HG02678 (cell line): ENCODE results near the gene JPH3.

Source experiments
- ATAC-seq: cut with Tn5 transposase; IDR thresholded peaks from one replicate; pipeline ENCODE4 v1.9.1; 2021; ENCODE audit warnings: mild to moderate bottlenecking, moderate library complexity; ENCODE audit not compliant: unreplicated experiment

Gene JPH3

DNA sequence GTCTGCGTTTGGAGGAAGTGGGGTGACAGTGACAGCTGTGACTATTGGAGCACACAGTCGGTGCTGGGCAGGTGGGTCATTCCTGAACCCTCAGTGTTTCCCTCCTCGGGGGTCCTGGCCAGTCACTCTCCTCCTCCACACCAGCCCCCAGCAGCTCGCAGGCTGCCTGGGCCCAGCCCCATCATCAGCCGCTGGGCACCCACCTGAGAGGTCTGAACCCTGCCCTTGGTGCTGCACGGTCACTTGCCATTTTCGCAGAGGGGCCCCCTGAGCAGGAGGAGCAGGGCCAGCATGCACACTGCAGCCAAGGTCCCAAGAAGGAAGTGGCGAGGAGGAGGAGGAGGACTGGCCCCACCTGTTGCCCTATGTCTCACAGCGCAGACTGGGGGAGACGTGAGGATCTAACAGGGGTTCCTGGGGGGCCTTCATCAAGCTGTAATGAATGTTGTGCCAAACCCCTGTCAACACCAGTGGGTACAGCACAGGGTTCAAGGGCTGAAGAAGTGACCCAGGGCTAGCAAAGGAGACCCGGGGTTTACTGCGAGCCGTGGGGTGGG lies 23.0 kb downstream of the JPH3 start:
- ATAC-seq = no peak

DNA sequence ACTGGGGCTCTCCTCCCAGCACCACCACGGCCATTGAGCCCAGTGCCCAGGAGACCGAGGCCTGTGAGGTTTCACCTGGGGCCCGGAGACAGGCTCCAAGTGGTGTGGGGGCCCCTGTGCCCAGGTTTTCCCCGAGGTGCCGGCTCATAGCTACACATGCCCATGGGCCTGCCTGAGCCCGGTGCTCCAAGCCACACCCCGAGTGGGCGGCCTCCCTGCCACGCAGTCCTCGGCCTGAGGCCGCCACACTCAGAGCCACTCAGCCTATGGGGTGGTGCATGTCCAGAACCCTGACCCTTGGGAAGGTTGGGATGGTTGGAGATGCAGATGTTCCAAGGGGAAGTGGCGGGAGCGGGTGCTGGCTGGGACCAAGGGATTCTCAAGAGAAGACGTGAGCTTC lies 24.1 kb downstream of the JPH3 start:
- ATAC-seq = no peak

DNA sequence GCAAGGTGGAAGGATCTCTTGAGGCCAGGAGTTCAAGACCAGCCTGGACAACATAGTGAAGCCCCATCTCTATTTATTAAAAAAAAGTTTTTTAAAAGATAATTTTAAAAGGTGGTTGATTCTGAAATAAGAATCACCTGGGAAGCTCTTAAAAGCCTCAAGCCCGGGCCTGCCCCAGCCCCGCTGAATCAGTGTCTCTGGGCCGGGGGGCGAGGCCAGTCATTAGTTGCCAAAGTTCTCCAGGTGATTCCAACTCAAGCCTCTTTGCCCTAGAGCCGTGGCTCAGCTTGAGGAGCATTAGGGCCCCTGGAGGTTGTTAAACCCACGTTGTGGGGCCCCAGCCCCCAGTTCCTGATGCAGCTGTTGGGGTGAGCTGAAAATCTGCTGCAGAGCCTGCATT lies 24.6 kb downstream of the JPH3 start:
- ATAC-seq = no peak

DNA sequence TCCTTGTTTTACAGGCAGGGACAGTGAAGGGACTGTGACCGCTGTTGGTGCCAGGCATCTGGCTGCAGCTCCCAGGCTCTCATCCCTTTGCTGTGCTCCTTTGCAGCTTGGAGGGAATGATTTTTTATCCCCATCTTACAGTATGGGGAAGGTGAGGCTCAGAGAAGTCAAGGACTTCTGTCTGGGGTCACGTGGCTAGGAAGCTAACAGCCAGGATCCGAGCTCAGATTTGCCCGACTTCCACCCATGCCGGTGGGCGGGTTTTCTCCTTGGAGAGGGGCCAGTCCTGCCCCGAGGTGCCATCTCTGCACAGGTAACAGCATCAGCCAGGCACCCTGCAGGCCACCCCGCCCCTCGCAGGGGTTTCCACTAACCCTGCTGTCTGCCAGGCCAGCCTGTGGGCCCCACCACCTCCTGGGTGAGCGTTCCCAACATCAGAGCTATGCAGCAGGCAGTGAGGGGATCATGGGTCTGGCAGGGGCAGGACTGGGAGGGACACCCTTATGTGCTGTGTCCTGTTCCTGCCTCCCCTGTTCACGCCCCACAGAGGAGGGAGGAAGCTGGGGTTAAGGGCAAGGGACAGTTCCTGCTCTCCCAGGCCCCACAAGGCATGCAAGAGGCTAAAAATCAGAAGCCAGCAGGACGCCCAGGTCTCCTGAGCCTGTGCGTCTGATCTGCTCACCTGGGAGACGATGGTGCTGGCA lies 25.4 kb downstream of the JPH3 start:
- no peak for ATAC-seq

DNA sequence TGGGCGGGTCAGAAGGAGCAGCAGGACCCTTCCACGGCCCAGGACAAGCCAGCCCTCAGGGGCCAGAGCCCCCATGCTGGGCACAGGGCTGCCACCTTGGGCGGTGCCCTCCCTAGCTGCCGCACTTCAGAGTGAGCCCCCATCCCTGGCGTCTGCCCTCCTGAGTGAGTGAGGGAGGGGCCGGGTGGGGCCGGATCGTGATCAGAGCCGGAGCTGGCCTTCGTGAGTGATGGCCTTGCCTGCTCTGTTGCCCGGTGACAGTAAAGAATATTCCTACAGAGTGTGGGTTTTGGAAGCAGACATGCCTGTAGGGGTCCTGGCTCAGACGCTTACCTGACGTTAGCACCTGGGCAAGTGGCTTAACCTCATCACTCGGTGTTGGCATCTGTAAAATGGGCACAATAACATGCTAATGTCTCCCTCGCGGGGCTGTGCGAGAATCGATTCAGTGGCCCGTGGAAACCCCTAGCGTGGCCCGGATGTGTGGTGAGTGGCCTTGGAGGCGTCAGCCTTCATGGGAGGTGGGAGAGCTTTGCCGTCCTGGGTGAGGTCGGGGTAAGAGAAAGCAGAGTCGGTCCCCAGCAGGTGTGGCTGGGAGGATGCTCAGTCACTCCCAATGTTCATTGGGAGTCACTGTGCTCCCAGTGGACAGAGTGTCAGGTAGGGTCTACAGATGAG lies 26.1 kb downstream of the JPH3 start:
- ATAC-seq = no peak

DNA sequence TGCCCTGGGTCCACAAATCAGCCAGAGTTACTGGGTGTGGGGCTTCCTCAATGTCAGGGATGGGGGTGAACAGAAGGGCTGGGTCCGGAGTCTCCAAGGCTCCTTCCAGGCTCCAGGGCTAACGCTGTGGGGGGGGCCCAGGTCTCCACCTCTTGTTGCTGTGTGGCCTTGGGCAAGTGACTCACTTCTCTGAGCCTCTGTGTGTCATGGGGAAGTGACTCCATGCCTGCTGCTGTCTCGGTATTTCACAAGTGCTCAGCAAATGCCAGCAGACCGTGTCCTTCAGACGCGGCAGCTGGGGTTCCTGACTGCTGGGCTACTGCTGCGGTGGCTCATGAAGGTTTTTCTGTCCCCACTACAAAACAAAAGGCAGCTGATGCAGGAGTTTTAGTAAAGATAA lies 26.6 kb downstream of the JPH3 start:
- ATAC-seq = no peak

DNA sequence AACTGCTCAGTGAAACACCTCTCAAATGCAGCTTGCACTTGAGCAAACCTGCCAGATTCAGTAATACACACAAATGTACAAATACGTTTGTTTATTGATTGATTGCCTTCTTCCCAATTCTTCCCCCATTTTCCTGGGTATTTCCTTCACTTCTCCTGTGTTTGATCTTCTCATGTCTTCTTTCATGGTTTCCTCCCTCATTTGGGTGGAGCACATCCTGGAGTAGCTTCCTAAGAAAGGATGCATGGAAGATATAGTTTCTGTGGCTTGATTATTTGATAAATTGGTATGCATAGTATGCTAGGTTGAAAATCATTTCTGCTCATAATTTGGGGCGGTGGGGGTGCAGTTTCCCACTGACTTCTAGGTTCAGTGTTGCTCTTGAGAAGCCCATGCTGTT lies 28.8 kb downstream of the JPH3 start:
- ATAC-seq = no peak

DNA sequence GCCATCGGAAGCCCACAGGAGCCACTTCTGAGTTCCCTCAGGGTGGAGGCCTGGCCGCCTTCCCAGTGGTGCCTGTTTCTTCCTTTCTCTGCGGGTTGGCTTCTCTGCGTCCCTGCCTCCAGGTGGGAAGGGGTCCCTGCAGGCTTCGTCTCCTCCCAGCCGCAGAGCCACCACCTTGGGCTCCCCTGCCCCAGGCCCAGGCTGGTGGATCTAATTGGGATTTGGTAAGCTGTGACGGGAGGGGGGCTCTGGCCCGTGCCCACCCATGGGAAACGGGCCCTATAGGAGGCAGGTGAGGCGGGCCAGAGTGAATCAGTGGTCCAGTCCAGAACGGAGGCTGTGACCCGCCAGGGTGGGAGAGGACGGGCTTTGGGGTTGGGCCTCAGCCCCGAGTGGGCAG lies 32.1 kb downstream of the JPH3 start:
- ATAC-seq = no peak

DNA sequence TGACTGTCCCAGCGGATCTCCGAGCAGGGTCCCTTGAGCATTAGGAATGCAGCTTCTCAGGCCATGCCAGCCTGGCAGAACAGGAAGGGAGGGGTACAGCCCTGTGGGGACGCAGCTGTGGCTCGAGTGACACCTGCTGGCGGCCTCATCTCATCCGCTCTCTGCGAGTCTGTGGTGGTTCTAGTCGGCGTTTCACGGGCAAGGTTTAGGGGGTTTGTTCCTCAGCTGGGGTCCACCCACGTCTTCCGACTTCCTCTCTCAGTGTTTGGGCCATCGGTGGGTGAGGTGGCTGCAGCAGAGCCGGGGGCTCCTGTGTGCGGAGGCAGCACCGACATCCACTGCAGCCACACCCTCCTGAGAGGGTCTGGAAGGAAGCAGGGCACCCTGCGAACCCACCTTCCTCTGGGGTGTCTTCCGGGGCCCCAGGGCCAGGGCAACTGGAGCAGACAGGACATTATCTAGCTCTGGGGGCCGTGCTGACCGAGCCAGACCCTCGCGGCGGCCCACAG lies 33.3 kb downstream of the JPH3 start:
- no peak for ATAC-seq

DNA sequence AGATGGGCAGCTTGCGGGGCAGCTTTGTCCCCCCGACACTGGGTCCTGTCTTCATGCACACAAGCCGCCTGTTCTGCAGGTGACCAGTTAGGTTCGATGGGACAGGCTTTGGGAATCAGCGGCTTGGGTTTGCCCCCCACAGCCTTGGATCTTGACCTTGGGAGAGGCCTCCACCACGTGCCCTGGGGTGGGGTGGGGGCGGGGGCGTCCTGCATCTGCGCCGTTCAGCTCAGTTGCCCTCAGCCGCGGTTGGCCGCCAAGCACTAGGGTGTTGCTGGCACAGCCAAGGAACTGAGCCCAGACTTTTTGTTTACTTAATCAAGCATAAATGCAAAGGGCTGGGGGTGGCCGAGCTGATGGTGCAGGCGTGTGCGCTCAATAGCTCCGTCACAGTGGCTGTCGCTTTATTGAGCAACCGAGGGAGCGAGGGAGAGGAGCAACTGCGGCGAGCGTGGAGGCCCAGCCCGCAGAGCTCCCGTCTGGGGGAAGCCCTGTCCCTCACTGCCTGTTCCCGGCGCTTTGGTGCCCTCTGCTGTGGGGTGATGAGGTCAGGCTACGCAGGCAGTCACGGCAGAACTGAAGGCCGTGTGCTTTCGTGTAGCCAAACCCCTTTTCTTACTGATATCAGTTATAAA lies 33.9 kb downstream of the JPH3 start:
- ATAC-seq = no peak

DNA sequence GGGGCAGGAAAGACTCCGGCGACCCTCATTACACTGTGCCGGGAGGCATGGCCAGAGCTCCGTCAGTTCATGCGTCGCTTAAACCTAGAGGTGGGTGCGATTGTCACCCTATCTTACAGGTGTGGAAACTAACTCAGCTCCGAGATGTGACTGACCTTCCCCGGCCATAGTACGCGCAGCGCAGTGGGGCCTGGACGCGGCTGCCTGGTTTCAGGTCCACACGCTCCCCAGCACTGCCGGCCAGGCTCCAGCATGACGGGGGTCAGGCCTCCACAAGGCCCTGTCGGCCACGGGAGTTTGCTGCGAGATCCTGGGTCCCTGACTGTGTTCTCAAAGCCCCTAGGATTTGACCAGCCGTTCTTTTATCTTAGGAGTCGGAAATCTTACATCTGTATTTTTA lies 34.4 kb downstream of the JPH3 start:
- no peak for ATAC-seq

DNA sequence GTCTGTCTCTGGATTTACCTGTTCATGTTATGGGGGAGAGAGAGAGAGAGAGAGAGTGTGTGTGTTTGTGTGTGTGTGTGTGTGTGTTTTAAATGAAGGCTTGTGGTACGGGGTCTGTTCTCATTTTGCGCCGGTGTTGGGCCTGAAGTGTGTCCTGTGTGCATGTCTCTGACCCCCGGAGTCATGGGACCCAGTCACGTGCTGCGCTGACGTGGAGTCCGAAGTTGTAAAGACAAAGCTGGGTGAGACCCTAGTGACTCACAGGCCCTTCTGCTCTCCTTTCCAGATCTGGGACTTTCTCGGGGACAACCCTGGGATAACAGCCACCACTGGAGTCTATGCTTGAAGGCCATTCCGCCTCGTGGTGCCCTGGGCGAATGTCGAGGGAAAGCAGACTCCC lies 35.0 kb downstream of the JPH3 start:
- no peak for ATAC-seq

DNA sequence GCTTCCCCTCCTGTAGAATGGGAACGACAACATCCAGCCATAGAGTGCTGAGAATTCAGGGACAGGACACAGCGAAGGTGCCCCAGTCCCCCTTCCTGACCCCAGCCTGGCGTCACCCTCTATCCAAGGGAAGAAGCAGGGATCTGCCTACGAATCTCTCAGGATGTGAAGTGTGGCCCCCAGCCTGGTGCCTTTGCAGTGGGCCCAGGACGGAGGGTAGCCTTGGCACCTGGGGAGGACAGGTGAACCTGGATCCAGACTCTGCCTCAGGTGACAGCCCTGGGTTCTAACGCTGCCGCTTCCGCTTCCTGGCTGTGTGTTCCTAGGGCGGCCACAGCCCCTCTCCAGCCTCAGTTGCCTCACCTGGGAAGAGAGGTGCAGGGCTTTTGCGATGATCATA lies 36.4 kb downstream of the JPH3 start:
- no peak for ATAC-seq

DNA sequence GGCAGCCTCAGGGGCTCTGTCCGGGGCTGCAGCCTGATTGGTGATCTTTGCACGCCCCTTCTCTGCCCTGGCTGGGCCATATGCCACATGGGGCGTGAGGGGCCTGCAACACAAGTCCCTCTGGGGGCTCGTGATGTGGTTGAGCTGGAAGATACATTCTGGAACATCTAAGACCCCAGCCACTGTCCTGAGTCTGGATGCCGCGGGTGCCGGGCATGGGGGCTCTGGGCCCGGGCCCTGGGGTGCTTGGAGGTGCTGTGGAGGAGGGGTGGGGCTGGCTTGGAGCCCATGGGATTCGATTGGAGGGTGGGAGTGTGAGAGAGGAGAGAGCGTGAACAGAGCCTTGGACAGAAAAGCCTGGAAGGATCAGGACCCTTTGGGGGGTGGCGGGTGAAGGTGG lies 39.4 kb downstream of the JPH3 start:
- no peak for ATAC-seq

DNA sequence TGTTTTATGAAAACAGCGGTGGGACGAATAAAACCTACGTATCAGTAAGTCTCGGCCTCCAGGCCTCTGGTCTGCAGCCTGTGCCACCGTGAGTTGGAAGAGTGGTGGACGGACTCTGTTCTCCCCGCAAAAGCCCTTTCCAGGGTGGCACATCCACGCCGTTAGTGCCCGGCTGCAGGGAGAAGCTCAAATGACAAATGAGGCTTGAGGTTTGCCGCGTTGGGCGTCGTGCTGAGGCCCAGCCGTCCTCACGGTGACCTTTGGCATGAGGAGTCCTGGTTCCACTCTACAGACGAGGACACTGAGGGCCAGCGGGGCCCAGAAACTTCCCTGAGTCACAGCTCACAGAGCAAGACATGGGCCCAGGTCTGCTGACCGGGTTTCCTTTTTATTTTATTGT lies 40.2 kb downstream of the JPH3 start:
- no peak for ATAC-seq

DNA sequence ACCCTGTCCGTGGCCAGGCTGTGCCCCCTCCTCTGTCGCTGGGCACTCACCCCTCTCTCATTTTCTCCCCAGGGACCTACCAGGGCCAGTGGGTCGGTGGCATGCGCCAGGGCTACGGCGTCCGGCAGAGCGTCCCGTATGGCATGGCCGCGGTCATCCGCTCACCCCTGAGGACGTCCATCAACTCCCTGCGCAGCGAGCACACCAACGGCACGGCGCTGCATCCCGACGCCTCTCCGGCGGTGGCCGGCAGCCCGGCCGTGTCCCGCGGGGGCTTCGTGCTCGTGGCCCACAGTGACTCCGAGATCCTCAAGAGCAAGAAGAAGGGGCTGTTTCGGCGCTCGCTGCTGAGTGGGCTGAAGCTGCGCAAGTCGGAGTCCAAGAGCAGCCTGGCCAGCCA lies 41.9 kb downstream of the JPH3 start:
- no peak for ATAC-seq

DNA sequence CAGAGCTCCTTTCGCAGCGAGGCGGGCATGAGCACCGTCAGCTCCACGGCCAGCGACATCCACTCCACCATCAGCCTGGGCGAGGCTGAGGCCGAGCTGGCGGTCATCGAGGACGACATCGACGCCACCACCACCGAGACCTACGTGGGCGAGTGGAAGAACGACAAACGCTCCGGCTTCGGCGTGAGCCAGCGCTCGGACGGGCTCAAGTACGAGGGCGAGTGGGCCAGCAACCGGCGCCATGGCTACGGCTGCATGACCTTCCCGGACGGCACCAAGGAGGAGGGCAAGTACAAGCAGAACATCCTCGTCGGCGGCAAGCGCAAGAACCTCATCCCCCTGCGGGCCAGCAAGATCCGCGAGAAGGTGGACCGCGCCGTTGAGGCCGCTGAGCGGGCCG lies 42.3 kb downstream of the JPH3 start:
- ATAC-seq = no peak

DNA sequence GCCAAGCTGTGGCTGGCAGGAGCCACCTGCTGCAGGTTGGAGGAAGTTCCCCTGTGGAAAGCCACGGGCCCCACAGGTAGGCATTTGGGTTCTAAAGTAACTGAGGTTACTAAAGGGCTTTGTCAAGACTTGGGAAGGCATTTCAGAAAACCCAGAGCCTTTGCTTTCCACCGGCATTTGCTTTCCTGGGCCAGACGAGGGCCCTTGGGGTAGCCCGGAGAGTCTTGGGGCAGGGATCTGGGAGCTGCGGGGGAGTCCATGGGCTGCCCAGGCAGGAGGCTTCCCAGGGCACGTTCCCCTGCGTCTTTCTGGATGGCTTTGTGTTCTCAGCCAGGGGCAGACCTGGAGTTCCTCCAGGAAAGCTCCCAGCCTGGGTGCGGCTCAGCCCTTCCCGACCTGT lies 43.5 kb downstream of the JPH3 start:
- no peak for ATAC-seq

DNA sequence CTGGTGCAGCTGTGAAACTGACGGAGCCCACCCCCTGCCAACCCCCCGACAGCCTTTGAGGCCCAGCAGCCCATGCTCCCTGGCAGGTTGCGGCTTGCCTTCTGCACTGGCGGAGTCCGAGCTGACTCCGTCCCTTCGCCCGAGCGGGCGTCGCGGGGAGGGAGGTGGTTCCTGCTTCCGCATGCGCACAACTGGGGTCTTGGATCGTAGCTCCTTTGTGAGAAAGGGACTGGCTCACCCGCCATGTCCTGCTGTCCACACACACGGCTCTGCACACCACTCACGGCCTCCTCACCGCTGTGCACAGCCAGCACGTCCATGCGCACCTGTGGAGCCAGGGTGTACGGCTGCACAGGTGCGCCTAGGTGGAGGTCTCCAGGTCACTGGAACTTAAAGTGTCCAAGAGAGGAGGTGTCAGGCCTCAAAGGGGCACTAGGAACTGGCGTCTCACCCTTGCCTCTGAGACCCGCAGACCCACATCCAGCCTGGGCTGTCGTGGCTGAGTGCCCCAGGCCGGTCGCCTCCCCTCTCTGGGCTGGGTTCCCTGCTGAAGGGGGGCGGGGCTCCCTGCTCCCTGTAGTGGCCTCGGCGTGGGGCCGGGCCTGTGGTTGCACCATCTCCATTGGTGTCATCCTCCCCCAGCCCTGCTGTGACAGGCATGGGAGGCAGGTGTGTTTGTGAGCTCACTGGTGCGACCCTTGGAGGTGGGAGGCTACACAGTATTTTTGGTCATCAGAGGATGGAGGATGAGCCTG lies 45.3 kb downstream of the JPH3 start:
- no peak for ATAC-seq

DNA sequence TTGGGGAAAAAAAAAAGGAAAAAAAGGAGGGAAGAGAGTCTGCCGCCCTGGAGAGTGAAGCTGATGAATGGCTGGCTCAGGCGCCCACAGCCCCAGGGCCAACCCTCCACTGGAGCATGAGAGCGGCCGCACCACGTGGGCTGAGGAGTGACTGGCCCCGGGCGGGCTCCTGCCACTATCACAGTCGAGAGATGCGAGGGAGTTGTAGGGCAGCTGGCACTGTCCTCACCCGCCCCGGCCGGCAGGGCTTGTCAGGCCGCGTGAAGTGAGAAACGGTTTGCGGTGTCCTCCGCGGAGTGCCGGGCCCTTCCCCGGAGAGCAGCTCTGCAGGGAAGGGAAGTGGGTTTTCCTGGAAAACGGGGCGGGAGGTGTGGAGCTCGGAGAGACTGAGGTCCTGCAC lies 45.9 kb downstream of the JPH3 start:
- no peak for ATAC-seq
